Measurements from ENCODE around the gene KCNC1.

Gene KCNC1

DNA sequence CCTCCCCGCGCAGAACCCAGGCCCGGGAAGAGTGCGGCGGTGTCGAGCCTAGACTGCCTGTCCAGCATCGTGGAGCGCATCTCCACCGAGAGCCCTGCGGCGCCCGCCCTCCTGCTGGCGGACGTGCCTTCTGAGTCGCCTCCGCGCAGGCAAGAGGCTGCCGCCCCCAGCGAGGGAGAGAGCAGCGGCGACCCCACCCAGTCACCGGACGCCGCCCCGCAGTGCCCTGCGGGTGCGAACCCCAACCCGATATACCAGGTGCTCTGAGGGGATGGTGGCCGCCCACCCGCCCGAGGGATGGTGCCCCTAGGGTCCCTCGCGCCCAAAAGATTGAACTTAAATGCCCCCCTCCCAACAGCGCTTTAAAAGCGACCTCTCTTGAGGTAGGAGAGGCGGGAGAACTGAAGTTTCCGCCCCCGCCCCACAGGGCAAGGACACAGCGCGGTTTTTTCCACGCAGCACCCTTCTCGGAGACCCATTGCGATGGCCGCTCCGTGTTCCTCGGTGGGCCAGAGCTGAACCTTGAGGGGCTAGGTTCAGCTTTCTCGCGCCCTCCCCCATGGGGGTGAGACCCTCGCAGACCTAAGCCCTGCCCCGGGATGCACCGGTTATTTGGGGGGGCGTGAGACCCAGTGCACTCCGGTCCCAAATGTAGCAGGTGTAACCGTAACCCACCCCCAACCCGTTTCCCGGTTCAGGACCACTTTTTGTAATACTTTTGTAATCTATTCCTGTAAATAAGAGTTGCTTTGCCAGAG lies 13.2 kb upstream of the KCNC1 start:
- no peaks in the 10 kb centered on the region for H3K36me3 Mint-ChIP-seq (ENCODE audit: low read depth)
- peak overlapping the region; percentile 68 to 86 (median 81) for H3K4me3 Mint-ChIP-seq
- no peak for TF ChIP-seq CTCF (IDR thresholded peaks at IDR 0.05; ENCODE audit: unreplicated experiment in 3 of 3)
- H3K4me1 Mint-ChIP-seq = peaks cover 5% of the 10 kb centered on the region
- H3K27ac Mint-ChIP-seq = no peak overlapping the region
- peaks cover 67% of the 10 kb centered on the region for H3K27me3 Mint-ChIP-seq (ENCODE audit: low read depth)
- no peaks in the 10 kb centered on the region for H3K9me3 Mint-ChIP-seq

DNA sequence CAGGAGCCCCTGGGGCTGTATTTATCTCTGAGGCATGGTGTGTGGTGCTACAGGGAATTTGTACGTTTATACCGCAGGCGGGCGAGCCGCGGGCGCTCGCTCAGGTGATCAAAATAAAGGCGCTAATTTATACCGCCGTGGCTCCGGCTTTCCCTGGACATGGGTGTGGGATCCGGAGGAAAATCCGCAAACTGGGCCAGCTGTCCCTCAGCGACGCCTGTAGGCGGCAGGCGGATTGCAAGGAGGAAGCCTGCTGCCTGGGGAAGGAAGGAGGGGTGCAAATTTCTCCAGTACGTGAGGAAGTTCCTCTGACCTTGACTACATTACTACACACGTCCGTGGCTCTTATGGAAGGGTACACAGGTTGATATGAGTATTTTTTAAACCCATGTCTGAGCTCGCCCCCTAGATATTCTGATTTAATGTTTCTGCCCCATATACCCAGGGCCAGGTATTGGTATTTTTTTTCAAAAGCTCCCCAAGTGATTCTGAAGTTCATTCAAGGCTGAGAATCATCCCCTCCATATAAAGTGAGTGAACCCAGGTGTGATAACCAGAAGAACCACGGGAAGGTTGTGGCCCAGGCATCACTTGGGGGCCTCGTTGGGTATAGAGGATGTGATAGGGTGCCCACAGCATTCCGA lies 12.5 kb upstream of the KCNC1 start:
- no peak overlapping the region for H3K27ac Mint-ChIP-seq
- TF ChIP-seq CTCF (IDR thresholded peaks at IDR 0.05; ENCODE audit: unreplicated experiment in 3 of 3) = peak; percentile 9 to 25 (median 25)
- peak overlapping the region; percentile 64 to 86 (median 76) for H3K4me3 Mint-ChIP-seq
- H3K4me1 Mint-ChIP-seq = peaks cover 5% of the 10 kb centered on the region
- no peaks in the 10 kb centered on the region for H3K9me3 Mint-ChIP-seq
- H3K27me3 Mint-ChIP-seq (ENCODE audit: low read depth) = peaks cover 69% of the 10 kb centered on the region
- H3K36me3 Mint-ChIP-seq (ENCODE audit: low read depth) = no peaks in the 10 kb centered on the region

DNA sequence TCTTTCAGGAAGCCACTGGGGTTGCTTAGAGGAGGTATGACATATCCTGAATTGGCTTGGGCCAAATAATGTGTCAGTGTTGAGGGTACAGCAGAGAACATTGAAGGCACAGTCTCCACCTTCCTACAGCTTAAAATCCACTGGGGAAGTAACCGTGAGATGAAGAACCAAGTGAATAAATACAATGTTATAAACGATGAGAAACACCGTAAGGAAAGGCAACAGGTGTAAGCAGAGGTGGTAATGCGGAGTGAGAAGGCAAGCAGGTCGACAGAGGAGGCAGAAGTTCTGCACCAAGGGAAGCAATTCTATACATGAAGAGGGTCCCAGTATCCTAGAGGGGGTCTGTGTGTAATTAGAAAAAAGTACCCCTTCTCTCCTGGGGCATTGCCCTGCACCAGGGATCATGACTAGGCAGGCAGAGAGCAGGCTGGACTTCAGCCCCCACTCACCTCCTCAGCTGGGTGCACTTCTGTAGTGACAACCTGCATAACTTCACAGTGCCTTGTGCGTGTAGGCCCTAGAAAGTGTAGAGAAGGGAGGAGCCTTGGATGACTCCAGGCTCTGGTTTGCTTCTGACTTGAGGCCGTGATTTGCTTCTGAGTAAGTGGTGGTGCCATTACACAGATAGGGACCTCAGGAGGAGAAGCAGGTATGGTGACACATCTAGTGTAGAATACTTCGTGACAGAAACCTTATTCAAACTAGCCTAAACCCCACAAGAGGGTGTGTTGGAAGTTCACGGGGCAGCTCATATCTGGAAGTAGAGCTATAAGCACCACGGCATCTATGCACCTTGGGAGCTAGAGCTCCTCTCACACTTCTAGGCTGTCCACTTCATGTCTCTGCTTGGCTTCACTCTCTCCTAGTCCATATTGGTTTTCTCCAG lies 10.3 kb upstream of the KCNC1 start:
- Mint-ChIP-seq H3K36me3 (ENCODE audit: low read depth) (no peaks in the 10 kb centered on the region), H3K4me3 (no peak overlapping the region), H3K27ac (no peak overlapping the region), H3K27me3 (ENCODE audit: low read depth) (peaks cover 88% of the 10 kb centered on the region), H3K9me3 (no peaks in the 10 kb centered on the region), H3K4me1 (peaks cover 5% of the 10 kb centered on the region)
- TF ChIP-seq CTCF (IDR thresholded peaks at IDR 0.05; ENCODE audit: unreplicated experiment in 3 of 3) = no peak

DNA sequence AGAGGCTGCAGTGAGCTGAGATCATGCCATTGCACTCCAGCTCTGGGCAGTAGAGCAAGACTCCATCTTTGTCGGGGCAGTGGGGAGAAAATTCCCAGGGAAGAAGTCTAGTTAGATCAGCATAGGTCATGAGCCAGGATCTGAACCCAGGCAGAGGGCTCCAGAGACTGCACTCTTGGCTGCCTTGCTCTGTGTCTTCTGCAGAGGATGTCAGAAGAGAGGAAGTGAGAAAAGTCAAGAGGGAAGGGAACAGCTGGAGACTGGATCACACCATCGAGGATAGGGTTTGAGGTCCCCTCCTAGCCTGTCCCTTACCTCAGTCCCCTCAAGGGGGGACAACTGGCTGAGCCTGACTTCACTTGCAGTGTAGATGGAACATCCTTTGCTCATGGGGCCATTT lies 9.4 kb upstream of the KCNC1 start:
- H3K36me3 Mint-ChIP-seq (ENCODE audit: low read depth) = no peaks in the 10 kb centered on the region
- no peaks in the 10 kb centered on the region for H3K9me3 Mint-ChIP-seq
- no peak overlapping the region for H3K27ac Mint-ChIP-seq
- no peak for TF ChIP-seq CTCF (IDR thresholded peaks at IDR 0.05; ENCODE audit: unreplicated experiment in 3 of 3)
- peaks cover 5% of the 10 kb centered on the region for H3K4me1 Mint-ChIP-seq
- H3K4me3 Mint-ChIP-seq = no peak overlapping the region
- H3K27me3 Mint-ChIP-seq (ENCODE audit: low read depth) = peaks cover 86% of the 10 kb centered on the region

- no peaks in the 10 kb centered on the region for H3K36me3 Mint-ChIP-seq (ENCODE audit: low read depth)
- no peak overlapping the region for H3K4me3 Mint-ChIP-seq
- peaks cover 11% of the 10 kb centered on the region for H3K4me1 Mint-ChIP-seq
- no peak for TF ChIP-seq CTCF (IDR thresholded peaks at IDR 0.05; ENCODE audit: unreplicated experiment in 3 of 3)
- H3K27me3 Mint-ChIP-seq (ENCODE audit: low read depth) = peaks cover 72% of the 10 kb centered on the region
- H3K9me3 Mint-ChIP-seq = no peaks in the 10 kb centered on the region
- H3K27ac Mint-ChIP-seq = no peak overlapping the region
These were observed 4.4 kb upstream of the KCNC1 start for GRCh38 chr11:17730137-17730536.

Measured in nephron (organoid).